Iris pigment epithelial cell (primary cell): ENCODE results near the gene P2RY8.
"Not testable (repeated sequence)": the region's sequence is repeated elsewhere in the genome, so short reads cannot be mapped to it uniquely, and the experiment has no call there.

Experiments used
- DNase-seq: peaks from one replicate; pipeline ENCODE4 v3.0.0-alpha.2; 2011; ENCODE audit warnings: low read depth

Gene P2RY8

DNA sequence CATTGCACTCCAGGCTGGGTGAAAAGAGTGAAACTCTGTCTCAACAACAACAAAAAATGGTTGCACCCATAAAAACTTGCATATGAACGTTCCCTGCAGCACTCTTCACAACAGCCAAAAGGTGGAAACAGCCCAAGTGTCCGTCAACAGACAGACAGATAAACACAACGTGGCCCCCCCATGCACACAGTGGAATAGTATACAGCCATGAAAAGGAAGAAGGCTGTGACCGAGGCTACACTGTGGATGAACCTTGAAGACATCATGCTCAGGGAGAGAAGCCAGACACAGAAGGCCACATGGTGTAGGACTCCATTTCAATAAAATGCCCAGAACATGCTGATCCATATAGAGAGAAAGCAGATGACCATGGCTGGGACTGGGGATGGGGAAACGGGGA, 50.8 kb downstream of the P2RY8 start:
- DNase-seq: no peak

DNA sequence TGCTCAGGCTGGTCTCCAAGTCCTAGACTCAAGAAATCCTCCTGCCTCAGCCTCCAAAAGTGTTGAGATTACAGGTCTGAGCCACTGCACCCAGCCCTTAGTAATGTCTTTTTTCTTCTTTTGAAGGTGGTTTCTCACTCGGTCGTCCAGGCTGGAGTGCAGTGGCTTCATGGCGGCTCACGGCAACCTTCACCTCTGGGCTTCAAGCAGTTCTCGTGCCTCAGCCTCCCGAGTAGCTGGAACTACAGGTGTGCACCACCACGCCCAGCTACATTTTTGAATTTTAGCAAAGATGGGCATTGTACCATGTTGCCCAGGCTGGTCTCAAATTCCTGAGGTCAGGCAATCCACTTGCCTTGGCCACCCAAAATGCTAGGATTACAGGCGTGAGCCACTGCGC, 52.0 kb downstream of the P2RY8 start:
- DNase-seq: no peak

- DNase-seq: no peak
These were observed 52.4 kb downstream of the P2RY8 start for GRCh38 chrX:1484638-1485019.

GRCh38 chrX:1483843-1484637, 52.9 kb downstream of the P2RY8 start:
- no peak for DNase-seq

- not testable (repeated sequence) for DNase-seq
These were observed 54.5 kb downstream of the P2RY8 start for GRCh38 chrX:1482530-1482928.

DNA sequence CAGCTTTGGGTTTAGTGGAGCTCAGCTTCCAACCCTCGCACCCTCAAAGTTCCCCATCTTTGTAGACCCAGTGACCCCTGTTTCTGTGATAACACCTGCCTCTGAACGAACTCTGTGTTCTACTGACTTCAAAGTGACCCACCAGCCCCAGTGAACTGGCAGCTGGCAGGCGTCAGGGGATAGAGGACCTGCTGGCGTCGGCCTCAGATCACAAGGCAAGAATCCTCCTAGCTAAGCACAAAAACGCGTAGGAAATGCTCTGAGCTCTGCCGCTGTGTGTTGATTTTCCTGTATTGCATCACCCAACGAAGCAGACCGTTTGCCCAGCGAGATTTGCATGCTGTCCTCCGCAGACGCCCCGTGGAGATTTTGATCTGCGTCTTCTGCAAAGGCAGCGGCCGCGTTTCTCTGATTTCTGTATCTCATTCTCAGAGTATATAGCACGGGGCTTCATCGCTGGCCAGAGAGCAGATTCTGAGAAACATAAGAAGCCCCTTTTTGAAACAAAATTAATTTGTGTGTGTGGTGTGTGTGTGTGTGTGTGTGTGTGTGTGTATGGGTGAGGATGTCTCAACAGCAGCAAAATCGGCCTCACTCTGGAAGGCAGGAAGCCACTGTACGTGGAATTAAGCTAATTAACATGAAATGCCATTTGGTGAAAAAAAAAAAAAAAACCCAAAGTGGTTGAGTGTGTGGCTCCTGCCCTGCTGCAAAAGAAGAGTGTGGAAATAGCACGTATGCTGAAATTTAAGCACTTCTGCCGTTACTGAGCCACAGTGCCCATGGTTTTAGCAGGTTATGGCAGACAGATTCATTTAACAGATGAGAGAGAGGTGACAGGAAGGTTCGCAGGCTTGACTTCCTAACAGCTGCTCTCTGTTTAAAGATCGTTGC, 55.1 kb downstream of the P2RY8 start:
- peak; percentile 88 for DNase-seq

- DNase-seq: no peak
These were observed 56.8 kb downstream of the P2RY8 start for GRCh38 chrX:1480082-1480785.

- DNase-seq: no peak
These were observed 59.1 kb downstream of the P2RY8 start for GRCh38 chrX:1477801-1478458.

- DNase-seq: no peak
These were observed 59.8 kb downstream of the P2RY8 start for GRCh38 chrX:1477229-1477628.

DNA sequence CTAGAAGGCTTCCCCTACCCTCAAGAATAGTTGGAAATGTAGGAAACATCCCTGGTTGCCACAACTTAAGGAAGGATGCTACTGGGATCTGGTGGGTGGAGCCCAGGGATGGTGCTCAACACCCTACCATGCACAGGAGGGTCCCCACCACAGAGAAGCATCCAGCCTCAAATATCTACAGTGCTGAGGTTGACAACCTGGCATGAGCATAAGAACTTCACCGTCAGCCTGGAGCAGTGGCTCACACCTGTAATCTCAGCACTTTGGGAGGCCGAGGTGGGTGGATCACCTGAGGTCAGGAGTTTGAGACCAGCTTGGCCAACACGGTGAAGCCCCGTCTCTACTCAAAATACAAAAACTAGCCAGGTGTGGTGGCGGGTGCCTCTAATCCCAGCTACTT, 60.3 kb downstream of the P2RY8 start:
- no peak for DNase-seq

GRCh38 chrX:1475881-1476280, 61.1 kb downstream of the P2RY8 start:
- no peak for DNase-seq

DNA sequence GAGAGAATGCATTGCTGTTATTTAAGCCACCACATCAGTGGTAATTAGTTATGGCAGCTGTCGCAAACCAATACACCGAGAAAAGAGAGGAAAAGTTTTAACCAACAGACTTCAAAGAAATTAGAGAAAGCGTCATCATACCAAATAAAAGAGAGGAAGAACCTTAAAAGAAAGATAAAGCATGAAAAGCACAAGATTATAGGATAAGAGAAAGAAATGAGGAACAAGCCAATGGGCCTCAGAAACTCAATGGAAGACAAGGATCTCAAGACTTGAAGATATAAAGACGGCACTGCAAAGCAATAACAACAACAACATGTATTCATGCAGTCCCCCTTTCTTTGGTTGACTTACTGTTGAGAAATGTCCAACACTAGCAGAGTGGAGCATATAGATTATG, 61.5 kb downstream of the P2RY8 start:
- DNase-seq: no peak

DNA sequence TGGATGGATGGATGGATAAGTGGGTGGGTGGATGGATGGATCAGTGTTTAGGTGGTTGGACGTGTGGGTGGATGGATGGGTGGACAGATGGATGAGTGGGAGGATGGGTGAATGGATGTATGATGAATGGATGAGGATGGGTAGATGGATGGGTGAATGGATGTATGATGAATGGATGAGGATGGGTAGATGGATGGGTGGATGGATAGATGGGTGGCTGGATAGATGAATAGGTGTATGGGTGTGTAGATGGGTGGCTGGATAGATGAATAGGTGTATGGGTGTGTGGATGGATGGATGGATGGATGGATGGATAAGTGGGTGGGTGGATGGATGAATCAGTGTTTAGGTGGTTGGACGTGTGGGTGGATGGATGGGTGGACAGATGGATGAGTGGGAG, 62.4 kb downstream of the P2RY8 start:
- DNase-seq: not testable (repeated sequence)

GRCh38 chrX:1472975-1473374, 64.0 kb downstream of the P2RY8 start:
- no peak for DNase-seq

DNA sequence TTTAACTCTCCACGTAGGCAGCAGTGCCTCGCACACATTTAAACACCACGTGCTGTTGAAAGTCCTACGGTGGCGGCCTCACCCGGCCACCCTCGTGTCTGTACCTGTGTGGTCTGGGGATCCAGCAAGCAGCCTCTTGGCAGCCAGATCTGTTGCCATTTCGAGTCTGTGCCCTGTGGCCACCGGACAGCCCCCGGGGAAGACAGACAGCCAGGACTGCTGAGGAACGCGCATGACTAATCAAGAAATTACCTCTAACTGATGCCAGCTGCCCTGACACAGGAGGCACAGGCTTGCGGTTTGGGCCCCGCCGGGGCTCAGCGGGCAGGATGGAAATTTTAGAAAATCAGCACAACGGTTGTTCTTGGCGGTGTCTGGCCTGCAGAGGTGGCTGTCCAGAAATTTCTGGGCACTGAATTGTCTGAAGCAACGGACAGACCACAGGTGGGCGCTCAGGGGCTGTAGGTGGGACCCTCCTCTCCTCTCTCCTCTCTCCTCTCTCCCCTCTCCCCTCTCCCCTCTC, 68.7 kb downstream of the P2RY8 start:
- DNase-seq: peak; percentile 23

GRCh38 chrX:1466971-1467561, 69.9 kb downstream of the P2RY8 start:
- no peak for DNase-seq

GRCh38 chrX:1466232-1466661, 70.7 kb downstream of the P2RY8 start:
- DNase-seq: no peak

GRCh38 chrX:1465286-1466231, 71.4 kb downstream of the P2RY8 start:
- DNase-seq: no peak

- no peak for DNase-seq
These were observed 72.1 kb downstream of the P2RY8 start for GRCh38 chrX:1464971-1465285.
